Mesenteric fat pad (tissue), 1 donor: ENCODE measurements around the gene AKT1S1. TPM values are rescaled to one million over a fixed set of nuclear protein-coding genes. Genes with fewer than 3 reads are reported as not detected.
"Not testable (repeated sequence)": the region's sequence is repeated elsewhere in the genome, so short reads cannot be mapped to it uniquely, and the experiment has no call there.

Experiments used
- DNase-seq: peaks from one replicate; pipeline ENCODE4 v3.0.0-alpha.2; 2020; ENCODE audit warnings: low spot score
- microRNA-seq: library from miRNA; unstranded; fragments of <30 nt; microRNA quantifications from one replicate; pipeline ENCODE4 v1.2.0, GENCODE V29; 2020; ENCODE audit warnings: borderline number of aligned reads
- total RNA-seq: library from RNA; stranded (reverse); fragmentation: NEBNext Ultra II Directional; extraction: Animal tissue kit (Norgen Biotek cat#: 25700); gene quantifications from one replicate; pipeline ENCODE4 v1.2.1, GENCODE V29; 2021
- donor health status: DM: yes; HTN: yes; CAD: no.

AKT1S1 gene
- total RNA-seq, 1 donor from 2014 or later: 38.8 TPM

DNA sequence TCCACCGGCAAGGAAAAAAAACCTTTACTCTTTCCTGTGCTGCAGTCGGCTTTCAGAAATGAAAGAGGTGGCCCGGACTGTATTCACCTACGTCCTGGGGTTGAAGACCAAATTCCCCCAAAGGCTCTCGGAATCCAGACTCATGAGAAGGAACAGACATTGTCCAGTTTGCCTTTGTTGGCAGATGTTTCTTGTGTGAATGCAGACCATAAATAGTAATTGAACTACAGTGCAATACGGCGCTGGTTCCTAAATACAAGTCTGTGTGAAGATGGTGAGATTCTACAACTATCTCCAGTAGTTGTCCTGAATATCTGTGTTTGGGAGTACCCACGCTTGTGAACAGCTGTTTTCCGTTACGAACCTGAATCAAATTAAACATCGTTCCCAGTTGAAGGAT lies 37.4 kb downstream of the AKT1S1 start:
- DNase-seq: no peak

DNA sequence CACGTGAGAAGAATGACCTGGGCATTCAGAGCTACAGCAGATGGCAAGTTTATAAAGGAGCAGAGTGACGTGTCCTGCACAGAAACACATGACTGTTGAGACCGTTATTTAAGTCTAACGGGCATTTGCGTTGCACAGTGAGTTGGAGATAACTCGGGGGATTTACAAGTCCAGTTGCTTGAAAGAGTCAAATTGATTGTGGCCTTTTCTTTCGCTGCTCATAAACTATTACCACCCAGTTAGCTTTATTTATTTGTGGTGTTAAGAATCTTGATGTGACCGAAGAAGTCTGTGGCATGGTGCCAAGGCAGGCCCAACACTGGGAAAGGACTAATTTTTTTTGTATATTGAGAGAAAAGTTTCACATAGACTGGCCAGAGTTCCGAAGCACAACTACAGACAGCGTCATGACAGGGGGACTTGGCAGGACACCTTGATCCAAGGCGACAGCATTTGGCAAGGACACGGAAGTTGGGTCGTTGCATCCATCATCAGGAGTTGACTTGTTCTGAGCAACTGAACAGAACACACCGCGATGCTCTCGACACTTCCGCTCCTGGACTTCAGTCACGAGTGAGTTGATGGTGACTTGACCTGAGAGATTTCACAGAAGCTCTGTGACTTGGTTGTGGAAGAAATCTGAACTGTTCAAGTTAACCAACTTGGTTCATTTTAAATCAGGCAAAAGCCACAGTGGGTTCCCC lies 38.1 kb downstream of the AKT1S1 start:
- DNase-seq: no peak

DNA sequence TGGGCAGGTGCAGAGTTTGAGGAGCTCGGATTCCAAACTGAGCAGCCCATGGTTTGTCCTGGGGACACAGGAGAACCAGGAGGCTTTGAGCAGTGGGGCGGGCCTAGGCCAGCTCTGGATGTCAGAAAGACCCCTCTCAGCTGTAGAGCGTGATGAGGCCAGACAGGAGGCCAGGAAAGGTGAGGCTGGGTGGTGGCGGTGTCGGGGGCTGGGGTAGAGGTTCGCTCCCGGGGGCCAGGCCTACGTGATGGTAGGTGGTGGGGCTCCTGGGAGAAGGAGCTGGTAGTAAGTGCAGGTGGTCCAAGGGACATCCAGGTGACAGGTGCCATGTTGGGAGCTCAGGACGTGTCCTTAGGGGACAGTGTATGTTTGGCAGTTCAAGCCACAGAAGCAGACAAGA lies 39.7 kb downstream of the AKT1S1 start:
- DNase-seq: no peak

DNA sequence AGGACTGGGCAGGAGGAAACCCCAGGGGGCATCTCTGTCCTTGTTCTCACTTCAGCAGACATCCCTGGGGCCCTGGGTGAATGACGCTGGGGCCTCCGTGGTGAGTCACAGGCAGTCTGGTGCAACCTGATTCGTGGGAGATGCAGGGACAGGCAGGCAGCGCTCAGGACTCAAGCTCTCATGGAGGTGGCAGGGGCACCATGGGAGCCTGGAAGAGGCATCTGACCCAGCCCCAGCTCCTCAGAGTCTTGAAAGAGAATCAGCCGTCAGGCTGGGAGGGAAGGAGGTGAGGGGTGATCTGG lies 40.2 kb downstream of the AKT1S1 start:
- no peak for DNase-seq

DNA sequence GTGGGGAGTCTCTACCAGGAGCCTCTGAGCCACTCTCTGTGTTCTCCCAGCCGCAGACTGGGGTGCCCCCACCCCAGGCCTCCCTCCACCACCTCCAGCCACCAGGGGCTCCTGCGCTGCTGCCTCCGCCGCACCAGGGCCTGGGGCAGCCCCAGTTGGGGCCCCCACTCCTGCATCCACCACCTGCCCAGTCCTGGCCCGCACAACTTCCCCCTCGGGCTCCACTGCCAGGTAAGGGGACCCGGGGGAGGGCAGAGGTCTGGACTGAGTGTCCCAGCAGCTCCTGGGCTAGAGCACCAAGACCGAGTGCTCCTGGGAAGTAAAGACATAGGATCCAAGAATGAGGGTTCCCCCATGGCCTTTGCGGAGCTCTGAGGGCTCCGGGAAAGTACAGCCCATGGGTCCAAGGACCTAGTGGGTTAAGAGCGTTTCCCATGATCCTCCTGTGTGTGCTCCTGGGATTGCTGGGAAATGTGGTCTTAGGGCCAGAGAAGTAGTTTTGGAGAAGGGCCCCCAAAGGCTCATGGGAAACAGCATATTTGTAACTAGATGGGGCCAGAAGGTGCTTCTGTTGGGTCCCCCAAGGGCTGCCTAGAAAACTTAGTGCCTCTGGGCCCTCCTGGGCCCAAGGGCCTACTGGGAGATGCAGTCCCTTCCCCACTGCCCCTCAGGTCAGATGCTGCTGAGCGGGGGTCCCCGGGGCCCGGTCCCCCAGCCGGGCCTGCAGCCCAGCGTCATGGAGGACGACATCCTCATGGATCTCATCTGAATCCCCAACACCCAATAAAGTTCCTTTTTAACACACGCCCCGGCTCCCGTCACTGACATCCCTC lies 40.8 kb downstream of the AKT1S1 start:
- DNase-seq: no peak

DNA sequence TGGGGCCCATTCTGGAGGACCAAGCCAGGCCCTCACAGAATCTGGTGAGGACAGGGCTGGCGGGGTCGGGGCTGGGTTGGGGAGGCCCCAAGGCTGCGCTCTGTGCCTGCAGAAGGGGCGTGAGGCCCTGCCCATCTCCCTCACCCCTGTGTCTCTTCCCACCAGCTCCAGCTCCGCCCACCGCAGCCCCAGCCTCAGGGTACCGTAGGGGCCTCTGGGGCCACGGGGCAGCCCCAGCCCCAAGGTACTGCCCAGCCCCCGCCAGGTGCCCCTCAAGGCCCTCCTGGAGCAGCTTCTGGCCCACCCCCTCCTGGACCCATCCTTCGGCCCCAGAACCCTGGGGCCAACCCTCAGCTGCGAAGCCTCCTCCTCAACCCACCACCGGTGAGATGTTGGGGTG lies 41.6 kb downstream of the AKT1S1 start:
- DNase-seq: no peak

DNA sequence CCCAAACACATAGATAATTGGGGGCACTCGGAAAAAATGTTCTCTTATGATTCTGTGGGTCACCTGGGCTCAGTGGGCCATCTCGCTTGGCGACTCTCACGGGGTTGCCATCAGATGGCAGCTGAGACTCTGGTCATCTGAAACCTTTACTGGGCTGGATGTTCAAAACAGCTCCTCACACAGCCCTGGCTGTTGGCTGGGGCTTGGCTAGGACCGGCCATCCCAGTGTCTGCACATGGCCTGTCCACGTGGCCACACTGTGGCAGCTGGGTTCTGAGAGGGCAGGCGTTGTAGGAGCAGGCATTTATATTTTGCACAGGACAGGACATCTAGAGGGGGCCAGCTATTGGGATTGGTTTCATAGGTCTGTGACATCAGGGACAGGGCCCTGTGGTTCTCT lies 43.6 kb downstream of the AKT1S1 start:
- no peak for DNase-seq

DNA sequence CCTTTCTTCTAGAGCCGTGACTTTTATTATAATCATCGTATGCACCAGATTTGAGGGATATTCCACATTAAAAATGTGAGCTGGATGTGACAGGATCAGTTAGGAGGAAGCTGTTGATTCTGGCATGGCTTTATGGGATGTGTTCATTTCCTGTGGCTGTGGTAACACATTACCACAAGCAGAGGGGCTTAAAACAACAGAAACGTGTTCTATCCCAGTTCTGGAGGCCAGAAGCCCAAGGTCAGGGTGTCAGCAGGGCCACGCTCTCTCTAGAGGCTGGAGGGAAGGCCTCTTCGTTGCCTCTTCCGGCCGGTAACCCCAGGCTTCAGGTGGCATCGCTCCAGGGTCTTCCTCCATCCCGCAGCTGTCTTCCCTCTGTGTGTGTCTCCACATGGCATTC lies 44.6 kb downstream of the AKT1S1 start:
- no peak for DNase-seq

DNA sequence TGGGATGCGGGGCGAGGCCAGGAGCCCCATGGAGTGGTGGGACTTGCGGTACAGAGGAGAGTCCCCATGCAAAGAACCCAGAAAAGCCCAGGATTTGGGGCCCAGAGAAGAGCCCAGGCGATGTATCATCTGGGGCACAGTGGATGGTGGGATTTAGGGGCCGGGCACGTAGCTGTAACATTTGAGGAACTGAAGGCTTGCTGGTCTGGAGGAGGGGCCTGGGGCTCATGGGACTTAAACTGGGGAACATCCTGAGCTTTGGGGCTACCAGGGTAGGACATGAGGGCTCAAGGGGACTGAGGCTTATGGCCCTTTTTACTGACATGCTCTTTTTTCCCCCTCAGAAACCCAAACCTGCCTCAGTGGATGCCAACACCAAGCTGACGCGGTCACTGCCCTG lies 45.6 kb downstream of the AKT1S1 start:
- DNase-seq: no peak

DNA sequence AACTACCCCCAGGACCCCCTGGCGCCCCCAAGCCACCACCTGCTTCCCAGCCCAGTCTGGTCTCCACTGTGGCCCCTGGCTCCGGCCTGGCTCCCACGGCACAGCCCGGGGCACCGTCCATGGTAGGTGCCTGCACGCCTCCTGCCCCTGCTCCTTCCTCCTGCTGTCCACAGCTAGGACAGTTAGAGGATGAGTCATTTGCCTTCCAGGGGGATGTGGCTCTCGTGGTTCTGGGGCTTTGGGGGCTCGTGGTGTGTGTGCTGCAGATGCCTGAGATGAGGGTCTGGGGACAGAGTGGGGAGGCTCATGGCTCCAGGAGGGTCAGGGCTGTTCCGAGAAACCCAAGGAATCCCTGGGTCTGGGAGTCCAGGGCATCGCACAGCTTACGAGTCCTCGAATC lies 46.4 kb downstream of the AKT1S1 start:
- no peak for DNase-seq

DNA sequence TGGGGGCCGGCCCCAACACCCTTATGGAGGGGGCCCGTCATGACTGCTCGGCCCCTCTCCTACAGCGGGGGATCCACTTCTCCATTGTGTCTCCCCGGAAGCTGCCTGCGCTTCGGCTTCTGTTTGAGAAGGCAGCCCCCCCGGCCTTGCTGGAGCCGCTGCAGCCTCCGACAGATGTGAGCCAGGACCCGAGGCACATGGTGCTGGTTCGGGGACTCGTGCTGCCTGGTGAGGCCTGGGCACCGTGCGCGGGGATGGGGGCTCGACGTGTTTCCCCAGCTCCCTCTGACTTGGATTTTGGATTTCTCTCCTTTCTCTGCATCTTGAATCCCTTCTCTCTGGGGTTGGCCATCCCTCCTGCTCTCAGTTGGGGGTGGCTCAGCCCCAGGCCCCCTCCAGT lies 47.4 kb downstream of the AKT1S1 start:
- DNase-seq: no peak

DNA sequence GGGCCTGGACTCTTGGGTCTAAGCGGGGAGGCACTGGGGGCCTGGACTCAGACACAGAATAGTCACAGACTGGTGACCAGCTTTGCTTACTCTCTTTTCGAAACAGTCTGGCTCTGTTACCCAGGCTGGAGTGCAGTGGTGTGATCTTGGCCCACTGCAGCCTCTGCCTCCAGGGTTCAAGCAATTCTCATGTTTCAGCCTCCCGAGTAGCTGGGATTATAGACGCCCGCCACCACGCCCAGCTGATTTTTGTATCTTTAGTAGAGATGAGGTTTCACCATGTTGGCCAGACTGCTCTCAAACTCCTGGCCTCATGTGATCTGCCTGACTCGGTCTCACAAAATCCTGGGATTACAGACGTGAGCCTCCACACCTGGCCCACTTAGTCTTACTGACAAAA lies 48.0 kb downstream of the AKT1S1 start:
- DNase-seq: no peak

DNA sequence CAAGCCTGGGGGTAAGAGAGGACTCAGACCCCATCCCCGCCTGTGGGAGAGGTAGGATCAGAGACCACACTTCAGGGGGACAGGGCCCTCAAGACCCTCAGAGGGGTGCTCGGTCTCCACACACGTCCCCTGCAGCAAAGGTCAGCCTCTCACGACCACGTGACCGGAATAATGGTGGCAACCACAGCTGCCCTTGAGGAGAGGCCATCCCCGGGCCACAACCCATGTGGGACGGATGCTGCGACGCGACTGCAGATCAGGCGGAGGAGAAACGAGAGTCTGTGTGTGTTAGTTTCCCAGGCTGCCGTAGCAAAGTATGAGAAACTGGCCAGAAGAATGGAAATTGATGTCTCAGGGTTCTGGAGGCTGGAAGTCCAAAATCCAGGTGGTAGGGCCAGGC lies 50.1 kb downstream of the AKT1S1 start:
- no peak for DNase-seq

DNA sequence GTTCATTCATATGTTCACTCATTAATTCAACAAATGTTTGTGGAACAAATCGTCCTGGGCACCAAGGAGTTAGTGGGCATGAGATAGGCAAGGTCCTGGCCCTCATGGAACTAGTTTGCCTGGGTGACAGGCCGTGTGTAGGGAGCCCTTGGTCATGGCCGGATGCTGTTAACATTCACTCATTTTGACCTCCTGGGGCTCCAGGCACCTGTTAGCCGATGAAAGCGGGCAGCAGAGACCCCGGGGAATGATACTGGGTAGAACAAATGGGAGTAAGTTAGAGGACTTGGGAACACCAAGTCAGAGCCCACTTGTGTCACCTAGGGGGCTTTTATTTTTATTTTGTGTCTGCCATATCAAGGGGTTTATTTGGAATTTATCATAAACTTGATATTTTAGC lies 52.5 kb downstream of the AKT1S1 start:
- no peak for DNase-seq

DNA sequence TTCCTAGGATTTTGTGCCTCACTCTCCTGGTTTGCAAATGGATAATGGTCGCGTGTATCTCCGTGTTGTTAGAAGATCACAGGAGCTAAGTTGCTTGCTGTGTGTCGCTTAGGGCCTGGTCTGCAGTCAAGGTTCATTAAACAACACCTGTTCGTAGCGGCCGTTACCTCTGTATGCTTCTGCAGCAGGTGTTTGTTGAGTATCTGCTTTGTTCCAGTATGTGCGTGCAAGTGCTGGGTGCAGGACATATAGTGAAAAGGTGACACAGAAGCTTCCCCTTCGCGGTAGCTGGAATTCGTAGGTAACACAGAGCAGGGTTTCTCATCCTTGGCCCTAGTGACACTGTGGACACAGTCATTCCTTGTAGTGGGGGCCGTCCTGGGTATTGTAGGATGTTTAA lies 53.7 kb downstream of the AKT1S1 start:
- DNase-seq: no peak

DNA sequence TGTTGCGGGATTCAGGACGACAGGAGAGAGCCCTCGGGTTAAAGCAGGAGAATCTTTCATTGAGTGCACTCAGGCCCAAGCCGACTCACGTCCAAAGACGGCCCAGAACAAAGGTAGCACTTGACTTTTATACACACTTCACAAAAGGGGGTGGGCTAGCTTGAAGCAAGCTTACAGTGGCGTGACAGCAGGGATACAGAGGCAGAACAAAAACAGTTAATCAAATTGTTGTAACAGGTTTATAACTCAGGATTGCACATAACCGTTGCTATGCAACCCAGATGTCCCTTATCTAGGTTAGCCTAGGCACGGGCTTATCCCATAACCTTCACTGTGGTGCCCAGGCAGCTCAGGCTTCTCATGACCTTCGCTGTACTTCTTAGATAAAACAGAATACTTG lies 57.0 kb downstream of the AKT1S1 start:
- DNase-seq: no peak

DNA sequence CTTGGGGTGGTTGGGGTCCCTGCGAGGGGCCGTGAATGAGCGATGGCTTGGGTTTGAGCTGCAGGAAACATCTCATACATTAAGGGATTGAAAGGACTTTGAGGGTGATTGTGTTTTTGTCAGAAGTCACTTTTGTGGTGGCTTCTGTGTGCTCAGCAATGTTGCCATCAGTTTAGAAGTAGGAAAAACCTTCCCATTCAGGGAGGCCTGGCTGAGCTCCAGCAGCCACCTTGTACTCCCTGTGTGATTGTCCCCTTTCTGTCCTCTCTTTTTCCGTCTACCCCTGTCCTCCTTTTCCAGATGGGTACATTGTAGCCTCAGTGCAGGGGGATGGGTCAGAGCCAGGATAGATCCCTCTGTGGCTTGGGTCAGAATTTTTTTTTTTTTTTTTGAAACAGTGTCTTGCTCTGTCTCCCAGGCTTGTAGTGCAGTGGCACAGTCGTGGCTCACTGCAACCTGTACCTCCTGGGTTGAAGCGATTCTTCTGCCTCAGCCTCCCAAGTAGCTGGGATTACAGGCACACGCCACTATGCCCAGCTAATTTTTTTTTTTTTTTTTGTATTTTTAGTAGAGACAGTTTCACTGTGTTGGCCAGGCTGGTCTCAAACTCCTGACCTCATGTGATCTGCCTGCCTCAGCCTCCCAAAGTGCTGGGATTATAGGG lies 57.6 kb downstream of the AKT1S1 start:
- not testable (repeated sequence) for DNase-seq

Small RNAs within 50 kb of the gene (microRNA-seq; reads per million reads assigned to microRNA genes)
- not detected for gene MIR4749
- gene MIR4750: not detected
- not detected for gene MIR6800

Other genes with a start within 250 kb of the AKT1S1 start
- 107 TPM for gene RRAS, start 237.2 kb downstream of the AKT1S1 start, total RNA-seq
- 64.3 TPM for gene SCAF1, start 235.1 kb downstream of the AKT1S1 start, total RNA-seq
- 46.7 TPM for gene IRF3, start 211.5 kb downstream of the AKT1S1 start, total RNA-seq
- gene BCL2L12, start 211.4 kb downstream of the AKT1S1 start, total RNA-seq: 10.7 TPM
- gene PRMT1, start 200.1 kb downstream of the AKT1S1 start, total RNA-seq: 105 TPM
- 1.3 TPM for gene ADM5, start 187.8 kb downstream of the AKT1S1 start, total RNA-seq
- 7.2 TPM for gene CPT1C, start 186.2 kb downstream of the AKT1S1 start, total RNA-seq
- 1.0 TPM for gene TSKS, start 114.0 kb downstream of the AKT1S1 start, total RNA-seq
- 96.4 TPM for gene AP2A1, start 110.4 kb downstream of the AKT1S1 start, total RNA-seq
- gene FUZ, start 64.1 kb downstream of the AKT1S1 start, total RNA-seq: 12.7 TPM
- 40.4 TPM for gene MED25, start 59.1 kb downstream of the AKT1S1 start, total RNA-seq
- gene PTOV1, start 26.2 kb downstream of the AKT1S1 start, total RNA-seq: 99.4 TPM
- 57.6 TPM for gene PNKP, start 9.8 kb downstream of the AKT1S1 start, total RNA-seq
- gene TBC1D17, start 347 bp upstream of the AKT1S1 start, total RNA-seq: 39.9 TPM
- gene IL4I1, start 19.5 kb upstream of the AKT1S1 start, total RNA-seq: 2.3 TPM
- gene ATF5, start 51.9 kb upstream of the AKT1S1 start, total RNA-seq: 46.1 TPM
- 34.5 TPM for gene NUP62, start 52.1 kb upstream of the AKT1S1 start, total RNA-seq
- gene SIGLEC11, start 83.8 kb upstream of the AKT1S1 start, total RNA-seq: 3.0 TPM
- 27.5 TPM for gene VRK3, start 148.0 kb upstream of the AKT1S1 start, total RNA-seq
- gene ZNF473, start 148.7 kb upstream of the AKT1S1 start, total RNA-seq: 6.8 TPM